Keratinocyte (primary cell): ENCODE data around the gene EHBP1.

Source experiments
- EZH2 ChIP-seq: IDR thresholded peaks from one replicate; pipeline ENCODE4 v1.6.1; 2012; ENCODE audit warnings: inconsistent platforms, mild to moderate bottlenecking, low read length, moderate library complexity
- TF ChIP-seq, protein P1 (sequence below), 3 experiments: IDR thresholded peaks in 1 of 3; conservative IDR thresholded peaks in 1 of 3; optimal IDR thresholded peaks in 1 of 3; 2 replicates in 2 of 3; 3 replicates in 1 of 3; pipeline versions ENCODE3 to v1.5.1; 2011; ENCODE audit warnings: low read length in 3 of 3, mild to moderate bottlenecking in 3 of 3, moderate library complexity in 2 of 3, control low read depth in 1 of 3, inconsistent platforms in 1 of 3; ENCODE audit not compliant: insufficient read depth in 2 of 3; ENCODE audit errors: extremely low read depth in 1 of 3

DNA sequence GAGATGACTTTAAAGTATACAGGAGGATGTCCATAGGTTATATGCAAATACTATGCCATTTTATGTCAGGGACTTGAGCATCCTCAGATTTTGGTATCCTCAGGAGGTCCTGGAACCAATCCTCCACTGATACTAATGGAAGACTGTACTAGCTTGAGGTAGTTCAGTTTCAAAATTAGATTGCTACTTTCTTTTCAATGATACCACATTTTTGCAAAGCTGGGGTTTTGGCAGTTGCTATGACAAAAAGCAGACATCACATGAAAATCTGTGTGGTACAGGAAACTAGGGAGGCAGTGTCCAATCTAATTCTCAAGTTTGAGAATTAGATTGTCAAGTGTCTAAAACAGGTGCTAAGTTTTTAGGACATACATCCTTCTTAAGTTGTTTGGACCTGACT is 14.2 kb downstream of the EHBP1 start:
- TF ChIP-seq, protein P1, sequence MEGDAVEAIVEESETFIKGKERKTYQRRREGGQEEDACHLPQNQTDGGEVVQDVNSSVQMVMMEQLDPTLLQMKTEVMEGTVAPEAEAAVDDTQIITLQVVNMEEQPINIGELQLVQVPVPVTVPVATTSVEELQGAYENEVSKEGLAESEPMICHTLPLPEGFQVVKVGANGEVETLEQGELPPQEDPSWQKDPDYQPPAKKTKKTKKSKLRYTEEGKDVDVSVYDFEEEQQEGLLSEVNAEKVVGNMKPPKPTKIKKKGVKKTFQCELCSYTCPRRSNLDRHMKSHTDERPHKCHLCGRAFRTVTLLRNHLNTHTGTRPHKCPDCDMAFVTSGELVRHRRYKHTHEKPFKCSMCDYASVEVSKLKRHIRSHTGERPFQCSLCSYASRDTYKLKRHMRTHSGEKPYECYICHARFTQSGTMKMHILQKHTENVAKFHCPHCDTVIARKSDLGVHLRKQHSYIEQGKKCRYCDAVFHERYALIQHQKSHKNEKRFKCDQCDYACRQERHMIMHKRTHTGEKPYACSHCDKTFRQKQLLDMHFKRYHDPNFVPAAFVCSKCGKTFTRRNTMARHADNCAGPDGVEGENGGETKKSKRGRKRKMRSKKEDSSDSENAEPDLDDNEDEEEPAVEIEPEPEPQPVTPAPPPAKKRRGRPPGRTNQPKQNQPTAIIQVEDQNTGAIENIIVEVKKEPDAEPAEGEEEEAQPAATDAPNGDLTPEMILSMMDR (optimal IDR thresholded peaks at IDR 0.05 in 1 of 3, IDR thresholded peaks at IDR 0.05 in 1 of 3, conservative IDR thresholded peaks at IDR 0.05 in 1 of 3; ENCODE audit: extremely low read depth in 1 of 3, insufficient read depth in 2 of 3, low read length in 3 of 3), result no peak
- TF ChIP-seq EZH2, result no peak
